Thoracic aorta (tissue), 2 donors: ENCODE results near the gene ABCB8. TPM values are rescaled to one million over a fixed set of nuclear protein-coding genes. Genes with fewer than 3 reads are reported as not detected.
A peak's percentile ranks its signal among the peaks of the same experiment; 100 is the strongest.

Experiments used
- ATAC-seq: fragments of 150-250 bp; one replicate; pipeline ENCODE4 v1.8.0; 2017; ENCODE audit warnings: low read depth; ENCODE audit not compliant: insufficient number of reproducible peaks, low FRiP score
- DNase-seq: peaks from one replicate; pipeline ENCODE4 v3.0.0-alpha.2; 2020; ENCODE audit warnings: low spot score
- H3K27ac ChIP-seq, 2 donors: fragments of 200-600 bp; sonication (generic); 1 replicate in 1 of 2; 2 replicates in 1 of 2; pipeline ENCODE4 v1.5.1; 2016; ENCODE audit warnings: mild to moderate bottlenecking in 2 of 2, moderate library complexity in 2 of 2
- H3K27me3 ChIP-seq: fragments of 200-600 bp; sonication (generic); replicated peaks from 2 replicates; pipeline ENCODE4 v1.6.0; 2016; ENCODE audit warnings: mild to moderate bottlenecking; ENCODE audit not compliant: insufficient read depth
- H3K36me3 ChIP-seq: fragments of 200-600 bp; sonication (generic); one replicate; pipeline ENCODE4 v1.5.1; 2016
- H3K4me1 ChIP-seq, 2 donors: fragments of 200-600 bp; sonication (generic); 1 replicate in 1 of 2; 2 replicates in 1 of 2; pipeline versions ENCODE4 v1.5.1 to v1.6.0; 2016; ENCODE audit warnings: low read depth in 2 of 2, mild to moderate bottlenecking in 1 of 2; ENCODE audit not compliant: control insufficient read depth in 1 of 2
- H3K4me3 ChIP-seq: fragments of 200-600 bp; sonication (generic); 2 replicates; pipeline ENCODE4 v1.5.1; 2016; ENCODE audit warnings: mild to moderate bottlenecking
- H3K9me3 ChIP-seq: fragments of 200-600 bp; sonication (generic); 2 replicates; pipeline ENCODE4 v1.5.1; 2016
- CTCF ChIP-seq: fragments of 200-600 bp; sonication (generic); IDR thresholded peaks from one replicate; pipeline ENCODE4 v1.5.1; 2019; ENCODE audit warnings: antibody characterized with exemption
- total RNA-seq, 2 donors: library from RNA; depleted of rRNA; stranded (reverse); fragments of >200 nt; gene quantifications; one replicate each; pipeline versions ENCODE4 v1.1.0 to v1.2.3, GENCODE V29; 2016

The ABCB8 gene
- total RNA-seq, 2 donors from 2014 or later, result 34.1 to 35.1 TPM

- Histone ChIP-seq H3K36me3 (no peaks in the 10 kb centered on the region), H3K27ac (no peak overlapping the region), H3K27me3 (no peaks in the 10 kb centered on the region), H3K4me1 (peaks cover 7 to 23% of the 10 kb centered on the region in 2 donors), H3K4me3 (peak overlapping the region; percentile 34), H3K9me3 (no peaks in the 10 kb centered on the region)
- TF ChIP-seq CTCF, result no peak
- ATAC-seq (no peak), DNase-seq (no peak)
Measured at GRCh38 chr7:151018421-151019129, 9.7 kb upstream of the ABCB8 start.

GRCh38 chr7:151019130-151019447, 9.2 kb upstream of the ABCB8 start:
- Histone ChIP-seq H3K4me3 (peak overlapping the region; percentile 34), H3K27ac (no peak overlapping the region), H3K27me3 (no peaks in the 10 kb centered on the region), H3K4me1 (peaks cover 2 to 18% of the 10 kb centered on the region in 2 donors), H3K9me3 (no peaks in the 10 kb centered on the region), H3K36me3 (no peaks in the 10 kb centered on the region)
- TF ChIP-seq CTCF, result no peak
- DNase-seq (no peak), ATAC-seq (no peak)

- H3K27ac ChIP-seq, result no peak overlapping the region
Measured at GRCh38 chr7:151020231-151020630, 8.0 kb upstream of the ABCB8 start.

GRCh38 chr7:151023232-151023631, 5.0 kb upstream of the ABCB8 start:
- Histone ChIP-seq H3K4me3 (no peak overlapping the region), H3K4me1 (peaks cover 0 to 14% of the 10 kb centered on the region in 2 donors), H3K27ac (no peak overlapping the region), H3K27me3 (no peaks in the 10 kb centered on the region), H3K9me3 (no peaks in the 10 kb centered on the region), H3K36me3 (no peaks in the 10 kb centered on the region)
- TF ChIP-seq CTCF, result no peak
- ATAC-seq, result no peak
- no peak for DNase-seq

More at GRCh38 chr7:151020231-151020630, 8.0 kb upstream of the ABCB8 start:
- Histone ChIP-seq H3K9me3 (no peaks in the 10 kb centered on the region), H3K4me1 (peaks cover 0 to 15% of the 10 kb centered on the region in 2 donors), H3K4me3 (no peak overlapping the region), H3K36me3 (no peaks in the 10 kb centered on the region), H3K27me3 (no peaks in the 10 kb centered on the region)
- ATAC-seq (no peak), DNase-seq (no peak)
- no peak for TF ChIP-seq CTCF

- TF ChIP-seq CTCF, result no peak
- H3K36me3 ChIP-seq, result no peaks in the 10 kb centered on the region
- H3K4me3 ChIP-seq, result no peak within 1 kb of the TSS
- no peak within 1 kb of the TSS for H3K27ac ChIP-seq
- H3K4me1 ChIP-seq, result peaks cover 7 to 9% of the 10 kb centered on the region in 2 donors
- ATAC-seq (no peak), DNase-seq (no peak)
- H3K27me3 ChIP-seq, result no peaks in the 10 kb centered on the region
- no peaks in the 10 kb centered on the region for H3K9me3 ChIP-seq
Measured at GRCh38 chr7:151024435-151025056, 3.7 kb upstream of the ABCB8 start, which contains the start of gene ATG9B. ATG9B (minus strand) TSS chr7:151024494; CDS start chr7:151024423, 71 bp downstream.
